Activated CD4-positive, CD25-positive, alpha-beta regulatory T cell treated with anti-CD3 and anti-CD28 coated beads, Interleukin-2, amount 50 U/mL, for 72 hours (primary cell): ENCODE data around the gene RER1.

Source experiments
- DNase-seq: peaks from one replicate; pipeline ENCODE4 v3.0.0; 2021

Gene RER1

DNA sequence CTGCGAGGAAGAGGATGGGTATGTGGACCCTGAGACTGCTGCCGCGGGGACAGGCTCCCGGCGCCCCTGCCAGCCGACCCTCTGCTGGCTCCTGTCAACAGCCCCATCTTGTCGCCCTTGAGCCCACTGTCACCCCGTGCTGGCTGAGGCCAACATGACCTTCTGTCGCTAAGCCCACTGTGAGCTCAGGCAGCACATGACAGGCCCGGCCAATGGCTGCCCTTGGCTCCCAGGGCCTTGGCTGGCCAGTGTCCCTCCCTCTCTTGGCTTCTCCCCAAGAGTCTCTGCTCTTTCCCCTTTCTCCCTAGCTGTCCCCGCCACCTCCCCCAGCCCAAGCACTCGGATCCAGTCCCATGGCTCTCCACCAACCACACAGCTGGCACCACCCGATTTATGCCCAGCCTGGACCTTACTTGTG, 17.2 kb downstream of the RER1 start:
- DNase-seq: no peak

GRCh38 chr1:2409745-2410144, 18.1 kb downstream of the RER1 start:
- DNase-seq: no peak

DNA sequence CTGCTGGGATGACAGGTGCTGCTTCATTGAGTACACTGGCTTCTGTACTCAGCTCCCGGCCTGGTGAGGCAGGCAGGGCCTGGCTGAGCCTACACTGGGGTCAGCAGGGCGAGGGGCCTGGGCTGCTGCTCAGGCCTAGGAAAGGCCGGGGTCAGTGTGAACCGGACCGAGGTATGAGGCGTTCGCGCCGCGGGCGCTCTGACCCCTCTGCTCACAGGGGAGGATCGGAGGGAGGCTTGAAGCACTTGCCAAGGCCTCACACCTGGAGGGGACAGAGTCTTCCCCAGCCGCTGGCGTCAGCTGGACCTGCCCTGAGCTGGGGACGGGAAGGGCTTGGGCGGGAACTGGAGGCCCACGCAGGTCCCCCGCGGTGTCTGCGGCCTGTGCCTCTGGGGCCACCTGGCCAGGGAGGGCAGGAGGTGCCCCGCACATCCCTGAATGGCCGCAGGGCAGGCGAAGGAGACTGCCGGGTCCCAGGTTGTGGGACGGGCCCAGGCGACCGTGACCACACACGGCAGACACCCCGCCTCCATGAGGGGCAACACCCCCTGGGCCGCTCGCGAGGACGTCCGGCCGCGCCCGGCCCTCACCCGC, 20.3 kb downstream of the RER1 start:
- DNase-seq: no peak

DNA sequence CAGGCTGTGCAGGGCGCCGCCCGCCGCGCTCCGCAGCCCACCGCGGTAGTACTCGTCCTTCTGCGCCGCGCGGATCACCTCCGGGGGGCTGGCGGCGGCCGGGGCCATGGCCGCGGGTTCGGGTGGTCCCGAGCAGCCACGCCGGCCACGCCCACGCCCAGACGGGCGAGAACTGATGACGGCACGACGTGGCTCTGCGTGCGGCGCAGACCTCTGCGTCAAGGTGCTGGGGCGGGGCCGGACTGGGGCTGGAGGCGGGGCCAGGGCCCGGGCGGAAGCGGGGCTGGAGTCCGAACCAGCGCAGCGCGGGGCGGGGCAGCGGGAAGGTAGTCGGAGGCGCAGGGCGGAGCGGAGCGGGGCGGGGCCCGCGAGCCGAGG, 20.7 kb downstream of the RER1 start, which contains the start of gene PEX10:
TSS of gene PEX10 (minus strand) at position 170 of the 378 bp plus-strand sequence. CDS start at position 108, 62 bp downstream.
- peak; percentile 100 for DNase-seq

DNA sequence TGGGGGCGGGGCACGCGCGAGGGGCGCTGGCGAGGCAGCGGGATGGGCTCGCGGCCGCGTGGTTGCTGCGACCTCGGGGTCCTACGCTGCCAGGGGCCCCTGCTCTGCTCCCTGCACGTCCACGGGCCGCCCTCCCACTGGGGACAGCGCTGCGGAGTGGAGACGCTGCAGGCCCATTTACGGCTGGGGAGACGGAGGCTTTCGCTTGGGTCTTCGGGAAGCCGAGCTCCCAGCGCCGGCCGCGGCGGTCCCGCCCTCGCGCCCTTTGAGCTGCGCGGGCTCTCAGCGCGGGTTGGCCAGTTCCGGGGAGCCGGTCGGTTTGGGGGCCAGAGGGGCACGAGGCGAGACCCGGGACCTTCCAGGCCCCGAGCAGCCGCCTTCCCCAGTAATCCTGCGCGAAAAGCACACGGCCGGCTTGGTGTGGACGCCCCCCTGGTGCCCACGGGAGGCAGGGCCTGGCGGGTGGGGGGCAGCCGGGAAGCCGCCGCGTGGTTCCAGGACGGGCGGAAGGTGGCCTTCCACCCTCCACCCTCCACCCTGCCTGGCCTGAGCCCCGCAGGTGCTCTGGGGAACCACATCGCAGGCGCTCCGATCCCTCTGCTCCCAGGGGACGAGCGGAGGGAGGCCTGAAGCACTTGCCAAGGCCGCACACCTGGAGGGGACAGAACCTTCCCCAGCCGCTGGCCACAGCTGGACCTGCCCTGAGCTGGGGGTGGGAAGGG, 21.3 kb downstream of the RER1 start:
- DNase-seq: no peak

DNA sequence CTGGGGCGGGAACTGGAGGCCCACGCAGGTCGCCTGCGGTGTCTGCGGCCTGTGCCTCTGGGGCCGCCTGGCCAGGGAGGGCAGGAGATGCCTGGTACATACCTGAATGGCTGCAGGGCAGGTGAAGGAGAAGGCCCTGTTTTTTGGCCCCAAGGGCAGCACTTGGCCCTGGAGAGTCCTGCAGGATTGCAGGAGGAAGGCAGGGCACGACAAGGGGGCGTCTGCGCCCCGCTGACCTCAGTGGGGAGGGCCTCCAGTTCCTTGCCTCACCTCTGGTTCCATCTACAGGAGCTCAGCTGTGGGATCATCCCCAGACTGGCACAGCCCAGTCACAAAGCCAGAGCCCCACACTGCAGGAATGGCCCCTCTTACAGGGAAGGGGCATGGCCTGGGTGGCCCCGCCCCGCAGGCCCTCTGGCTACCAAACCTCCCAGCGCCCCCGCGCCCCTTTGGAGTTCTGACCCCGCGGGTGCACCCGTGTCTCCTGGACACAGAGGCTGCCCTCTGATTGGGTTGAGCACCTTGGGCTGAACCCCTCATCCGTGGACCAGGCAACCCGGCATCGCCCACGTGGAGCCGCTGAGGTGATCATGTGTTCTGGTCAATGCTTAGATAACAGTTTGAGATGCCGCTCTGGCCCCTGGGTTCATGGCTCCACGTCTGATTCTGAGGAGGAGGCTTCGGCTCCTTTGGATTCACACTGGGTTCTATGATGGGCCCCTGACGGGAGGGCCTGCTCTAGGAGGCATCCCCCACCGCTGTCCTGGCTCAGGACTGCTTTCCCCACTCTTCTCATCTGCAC, 22.1 kb downstream of the RER1 start:
- DNase-seq: peak; percentile 40

DNA sequence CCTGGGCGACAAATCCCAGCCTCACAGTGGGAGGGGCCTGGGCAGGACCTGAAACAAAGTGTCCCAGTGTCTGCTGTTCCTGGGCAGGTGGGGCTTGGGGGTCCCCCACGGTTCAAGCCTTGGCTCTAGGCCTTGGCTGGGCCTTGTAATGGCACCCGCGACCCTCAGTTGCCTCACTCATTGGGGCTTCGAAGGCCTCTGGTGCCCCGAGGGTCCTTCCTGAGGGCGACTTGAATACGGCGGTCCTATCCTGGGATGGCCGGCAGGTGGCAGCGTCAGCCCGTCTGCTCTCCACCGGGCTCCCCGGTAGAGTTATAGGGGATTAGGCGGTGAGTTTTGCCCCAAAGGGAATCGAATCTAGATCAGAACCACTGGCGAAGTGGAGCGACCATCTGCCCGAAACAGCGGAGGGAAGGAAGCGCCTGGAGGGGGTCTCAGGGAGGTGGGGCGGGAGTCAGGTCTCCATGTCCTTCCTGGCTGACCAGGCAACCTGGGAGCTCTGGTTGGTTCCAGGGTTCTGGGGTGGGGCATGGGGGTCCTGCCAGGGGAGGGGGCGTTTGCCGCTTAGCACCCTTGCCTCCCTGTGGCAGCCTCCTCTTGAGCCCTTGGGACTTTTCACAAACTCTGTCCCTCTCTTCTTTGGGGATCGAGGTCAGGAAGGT, 22.8 kb downstream of the RER1 start:
- peak; percentile 79 for DNase-seq

DNA sequence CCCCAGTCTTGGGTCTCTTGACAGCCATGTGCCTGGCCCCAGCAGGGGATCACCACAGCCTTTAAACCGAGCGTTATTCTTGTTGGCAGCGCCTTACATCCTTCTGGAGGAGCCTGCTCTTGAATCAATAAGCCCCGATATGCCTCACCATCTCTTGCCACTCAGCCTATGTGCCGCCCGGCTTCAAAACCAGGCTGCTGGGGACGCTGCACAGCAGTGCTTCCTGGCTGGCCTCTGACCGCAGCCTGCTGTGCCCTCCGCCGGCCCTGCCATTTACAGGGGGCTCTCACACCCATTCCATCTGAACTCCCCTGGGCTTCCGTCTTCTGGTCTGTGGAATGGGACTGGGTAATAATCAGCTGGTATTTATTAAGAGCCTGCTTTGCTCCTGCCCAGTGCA, 23.7 kb downstream of the RER1 start:
- no peak for DNase-seq

- peak; percentile 63 for DNase-seq
These were observed 24.2 kb downstream of the RER1 start for GRCh38 chr1:2415801-2416208.

- DNase-seq: peak; percentile 44
These were observed 24.8 kb downstream of the RER1 start for GRCh38 chr1:2416403-2416802.

DNA sequence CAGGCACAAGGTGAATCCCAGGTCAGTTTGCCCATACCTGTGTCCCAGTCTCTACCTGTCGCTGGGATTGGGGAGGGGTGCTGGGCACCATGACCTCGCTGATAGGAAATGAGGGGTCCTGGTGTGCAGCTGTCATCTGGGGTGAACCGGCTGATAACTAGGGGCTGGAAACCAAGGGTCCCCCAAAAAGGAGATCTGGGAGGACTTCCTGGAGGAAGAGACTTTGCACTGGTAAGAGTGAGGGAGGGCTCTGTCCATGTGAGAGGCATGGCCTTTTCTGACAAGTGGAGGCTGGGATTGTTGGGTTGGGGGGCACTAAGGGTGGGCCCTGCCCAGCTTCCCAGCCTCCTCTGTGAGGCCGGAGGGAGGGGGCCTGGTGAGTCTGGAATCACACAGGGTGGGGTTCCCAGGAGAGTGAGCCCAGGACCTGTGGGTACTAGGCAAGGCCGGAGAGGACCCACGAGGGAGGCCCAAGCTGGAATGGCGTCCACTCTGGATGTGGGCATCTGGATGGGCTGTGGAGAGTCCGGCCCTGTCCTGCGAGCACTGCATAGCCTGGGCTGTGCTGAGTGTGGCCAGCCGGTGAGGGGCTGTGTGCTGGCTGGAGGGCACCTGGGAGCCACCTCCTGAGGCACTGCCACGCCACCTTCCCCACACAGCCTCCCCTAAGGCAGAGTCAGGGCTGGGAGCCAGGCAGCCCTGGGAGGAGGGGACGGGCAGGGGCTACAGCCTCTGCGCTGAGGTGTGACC, 25.6 kb downstream of the RER1 start:
- DNase-seq: no peak

GRCh38 chr1:2417833-2418225, 26.2 kb downstream of the RER1 start:
- no peak for DNase-seq

- no peak for DNase-seq
These were observed 27.2 kb downstream of the RER1 start for GRCh38 chr1:2418791-2419320.

GRCh38 chr1:2419416-2419815, 27.8 kb downstream of the RER1 start:
- no peak for DNase-seq

- DNase-seq: no peak
These were observed 30.9 kb downstream of the RER1 start for GRCh38 chr1:2422523-2422922.

DNA sequence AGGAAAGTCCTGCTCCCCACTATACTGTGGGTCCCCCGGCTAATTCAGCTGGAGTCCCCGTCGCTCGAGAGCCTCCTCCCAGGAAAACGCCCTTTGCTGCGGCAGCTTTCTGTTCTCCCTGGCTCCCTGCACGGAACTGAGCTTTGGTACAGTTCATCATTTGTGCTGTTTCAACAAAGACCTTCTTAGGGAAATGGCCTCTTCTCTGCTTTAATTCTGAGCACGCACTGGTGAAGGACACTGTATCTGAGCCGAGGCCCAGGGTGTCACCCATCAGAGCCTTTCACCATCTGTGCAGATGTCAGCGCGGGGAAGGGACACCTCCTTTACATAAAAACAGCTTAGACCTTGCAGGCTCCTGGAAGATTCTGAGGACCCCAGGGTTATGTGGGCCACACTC, 34.3 kb downstream of the RER1 start:
- DNase-seq: no peak

DNA sequence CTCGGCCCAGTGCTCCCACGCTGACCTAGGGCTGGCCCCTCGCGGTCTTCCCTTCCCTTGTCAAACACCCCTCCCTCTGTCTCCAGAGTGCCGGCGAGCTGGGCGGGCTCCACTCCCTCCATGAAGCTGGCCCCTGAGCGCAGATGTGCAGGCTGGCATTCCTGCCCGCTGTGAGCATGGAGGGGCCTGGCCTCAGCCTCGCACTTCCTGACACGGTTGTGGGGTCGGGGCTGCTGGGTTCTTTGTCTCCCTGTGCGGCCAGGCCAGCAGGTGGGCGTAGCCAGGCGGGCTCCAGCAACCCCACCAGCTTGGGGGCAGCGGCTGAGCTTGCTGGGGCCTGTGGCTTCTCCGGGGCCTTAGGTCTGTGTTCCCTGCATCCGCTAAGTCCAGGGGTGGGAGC, 34.9 kb downstream of the RER1 start:
- no peak for DNase-seq

- no peak for DNase-seq
These were observed 35.4 kb downstream of the RER1 start for GRCh38 chr1:2427051-2427450.

GRCh38 chr1:2427976-2428375, 36.3 kb downstream of the RER1 start:
- no peak for DNase-seq

DNA sequence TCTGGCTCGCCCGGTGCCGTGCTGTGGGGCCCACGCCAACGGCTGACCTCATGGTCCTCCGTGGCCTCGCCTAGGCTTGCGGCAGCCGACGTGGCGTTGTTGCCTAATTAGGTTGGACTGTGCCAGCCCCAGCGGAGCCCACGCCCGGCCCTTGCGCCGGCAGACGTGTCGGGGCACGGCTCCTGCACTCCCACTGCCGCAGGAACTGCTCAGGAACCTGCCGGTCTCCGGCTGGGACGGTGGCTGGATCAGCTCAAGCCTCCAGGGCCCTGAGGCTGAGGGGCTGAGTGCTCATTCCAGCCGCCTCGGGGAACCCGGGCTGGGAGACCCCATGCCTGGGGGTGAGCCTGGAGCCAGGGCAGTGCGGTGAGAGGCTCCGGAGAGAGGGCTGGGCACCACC, 36.8 kb downstream of the RER1 start:
- no peak for DNase-seq

DNA sequence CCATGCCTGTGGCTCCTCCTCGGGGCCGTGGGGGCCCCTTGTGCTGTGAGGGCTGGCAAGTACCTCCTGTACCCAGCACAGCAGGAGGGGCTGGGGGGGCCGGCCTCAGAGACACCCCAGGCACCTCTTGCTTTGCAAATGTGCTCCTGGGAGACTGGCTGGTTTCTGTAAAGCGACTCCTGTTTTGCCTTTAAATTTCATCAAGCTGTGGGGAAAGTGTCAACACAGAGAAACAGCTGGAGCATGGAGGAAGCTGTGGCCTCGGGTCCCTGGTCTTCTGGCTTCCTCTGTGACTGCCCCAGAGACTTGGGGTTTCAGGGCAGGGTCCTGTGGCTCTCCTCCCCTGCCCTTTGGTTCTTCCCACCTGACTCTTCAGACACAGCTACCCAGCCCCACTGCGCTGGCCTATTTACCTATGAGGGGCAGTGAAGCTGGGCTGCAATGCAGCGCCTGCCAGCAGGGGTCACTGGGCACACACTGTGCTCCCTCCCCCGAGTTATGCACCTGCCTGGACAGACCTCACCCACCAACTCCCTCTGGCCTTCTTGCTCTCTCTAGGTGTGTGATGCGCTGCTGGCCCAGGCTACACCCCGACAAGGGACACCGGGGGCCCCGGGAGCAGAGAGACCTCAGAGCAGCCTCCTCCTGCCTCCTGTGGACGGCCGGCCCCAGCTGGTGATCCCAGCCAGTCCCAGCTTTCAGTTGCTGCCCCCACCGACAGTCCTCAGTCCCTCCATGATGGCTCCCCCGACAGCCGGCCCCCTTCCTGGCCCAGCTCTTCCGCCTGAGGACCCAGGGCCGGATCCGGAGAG, 38.3 kb downstream of the RER1 start:
- DNase-seq: peak; percentile 62

DNA sequence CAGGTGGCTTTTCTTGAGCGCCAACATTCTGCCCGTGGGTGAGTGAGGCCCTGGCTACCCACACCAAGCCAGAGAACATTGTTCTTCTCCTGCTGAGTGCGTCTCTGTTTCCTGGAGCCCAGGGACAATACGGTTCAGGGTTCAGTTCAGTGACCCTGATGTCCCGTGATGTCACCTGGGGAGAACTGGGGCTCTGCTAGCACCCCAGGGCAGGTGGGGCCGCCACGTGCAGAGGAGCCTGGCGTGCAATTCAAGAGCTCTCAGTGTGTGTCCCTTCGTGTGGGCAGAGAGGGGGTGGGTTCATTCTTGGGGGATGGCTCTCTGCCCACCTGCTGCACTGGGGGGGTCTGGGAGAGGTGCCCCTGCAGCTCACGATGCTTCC, 38.9 kb downstream of the RER1 start:
- DNase-seq: no peak
